Stimulated activated CD4-positive, alpha-beta T cell treated with anti-CD3 and anti-CD28 coated beads, Interleukin-1b, Interleukin-23, amount 100 ng/mL, for 24 hours (primary cell): ENCODE measurements around the gene ELMO2.

Experiments used
- DNase-seq, 4 experiments: peaks; one replicate each; pipeline ENCODE4 v3.0.0-alpha.2; 2020; ENCODE audit warnings: low read depth in 4 of 4, low spot score in 1 of 4

Gene ELMO2

GRCh38 chr20:46334303-46334904 is 72.0 kb downstream of the ELMO2 start:
- DNase-seq: no peak

GRCh38 chr20:46333161-46333991 is 73.0 kb downstream of the ELMO2 start:
- DNase-seq: no peak

- no peak for DNase-seq
Measured at GRCh38 chr20:46332373-46333160, 73.8 kb downstream of the ELMO2 start.

- no peak for DNase-seq
Measured at GRCh38 chr20:46331611-46332361, 74.6 kb downstream of the ELMO2 start.

GRCh38 chr20:46330831-46331371 is 75.5 kb downstream of the ELMO2 start:
- DNase-seq: no peak

GRCh38 chr20:46330072-46330763 is 76.2 kb downstream of the ELMO2 start:
- DNase-seq: no peak

- DNase-seq: no peak
Measured at GRCh38 chr20:46328200-46328882, 78.1 kb downstream of the ELMO2 start.

- DNase-seq: no peak
Measured at GRCh38 chr20:46327557-46327956, 78.9 kb downstream of the ELMO2 start.

GRCh38 chr20:46325789-46326188 is 80.6 kb downstream of the ELMO2 start:
- no peak for DNase-seq

GRCh38 chr20:46324960-46325703 is 81.3 kb downstream of the ELMO2 start:
- DNase-seq: no peak

- no peak for DNase-seq
Measured at GRCh38 chr20:46324379-46324778, 82.0 kb downstream of the ELMO2 start.

GRCh38 chr20:46323557-46323956 is 82.9 kb downstream of the ELMO2 start:
- DNase-seq: no peak

GRCh38 chr20:46322641-46323040 is 83.8 kb downstream of the ELMO2 start:
- DNase-seq: no peak

- DNase-seq: no peak
Measured at GRCh38 chr20:46317685-46318177, 88.7 kb downstream of the ELMO2 start.

- no peak for DNase-seq
Measured at GRCh38 chr20:46316984-46317684, 89.3 kb downstream of the ELMO2 start.
